Tibial nerve (tissue), 4 donors: ENCODE measurements around the gene ZNF318.

Source experiments
- EP300 ChIP-seq, 2 donors: sonication (generic); formaldehyde crosslinking; IDR thresholded peaks; one replicate each; pipeline ENCODE4 v1.6.1; 2017; ENCODE audit warnings: antibody characterized with exemption in 2 of 2, mild to moderate bottlenecking in 1 of 2
- POLR2A ChIP-seq, 2 donors: fragments of 450-650 bp; IDR thresholded peaks; one replicate each; pipeline ENCODE4 v1.6.1; 2017; ENCODE audit warnings: antibody characterized with exemption in 2 of 2, mild to moderate bottlenecking in 2 of 2, moderate library complexity in 2 of 2
- TF ChIP-seq, protein P1 (sequence below), 5 experiments: fragments of 200-600 bp in 3 of 5; fragments of 450-650 bp in 2 of 5; sonication (generic) in 3 of 5; IDR thresholded peaks; one replicate each; pipeline ENCODE4 v1.5.1; 2016 to 2019; ENCODE audit warnings: antibody characterized with exemption in 5 of 5, mild to moderate bottlenecking in 3 of 5, moderate library complexity in 2 of 5

- TF ChIP-seq, protein P1, sequence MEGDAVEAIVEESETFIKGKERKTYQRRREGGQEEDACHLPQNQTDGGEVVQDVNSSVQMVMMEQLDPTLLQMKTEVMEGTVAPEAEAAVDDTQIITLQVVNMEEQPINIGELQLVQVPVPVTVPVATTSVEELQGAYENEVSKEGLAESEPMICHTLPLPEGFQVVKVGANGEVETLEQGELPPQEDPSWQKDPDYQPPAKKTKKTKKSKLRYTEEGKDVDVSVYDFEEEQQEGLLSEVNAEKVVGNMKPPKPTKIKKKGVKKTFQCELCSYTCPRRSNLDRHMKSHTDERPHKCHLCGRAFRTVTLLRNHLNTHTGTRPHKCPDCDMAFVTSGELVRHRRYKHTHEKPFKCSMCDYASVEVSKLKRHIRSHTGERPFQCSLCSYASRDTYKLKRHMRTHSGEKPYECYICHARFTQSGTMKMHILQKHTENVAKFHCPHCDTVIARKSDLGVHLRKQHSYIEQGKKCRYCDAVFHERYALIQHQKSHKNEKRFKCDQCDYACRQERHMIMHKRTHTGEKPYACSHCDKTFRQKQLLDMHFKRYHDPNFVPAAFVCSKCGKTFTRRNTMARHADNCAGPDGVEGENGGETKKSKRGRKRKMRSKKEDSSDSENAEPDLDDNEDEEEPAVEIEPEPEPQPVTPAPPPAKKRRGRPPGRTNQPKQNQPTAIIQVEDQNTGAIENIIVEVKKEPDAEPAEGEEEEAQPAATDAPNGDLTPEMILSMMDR (IDR thresholded peaks at IDR 0.05) = no peak
- TF ChIP-seq EP300 (IDR thresholded peaks at IDR 0.05) (no peak), POLR2A (IDR thresholded peaks at IDR 0.05) (no peak)
Measured at GRCh38 chr6:43331891-43332290, 37.6 kb downstream of the ZNF318 start.
